HepG2 (cell line): ENCODE measurements around the gene MAP6D1. TPM values are rescaled to one million over a fixed set of nuclear protein-coding genes. Genes with fewer than 3 reads are reported as not detected.
A peak's percentile ranks its signal among the peaks of the same experiment; 100 is the strongest.

Experiments
- ATAC-seq: fragments of 200-7000 bp; cut with Tn5 transposase; 3 replicates; pipeline ENCODE4 v1.9.1; 2020; ENCODE audit warnings: mild to moderate bottlenecking, moderate library complexity
- BruUV-seq: library from RNA; stranded (reverse); fragments of 400-500 nt; replicated peaks from 2 replicates; lab custom pipeline; 2021; lab: Mats Ljungman, UMichigan
- CTCF ChIA-PET: fragments of 300-600 bp; formaldehyde crosslinking; extraction: SDS; loops from one replicate; lab custom pipeline; 2021; ENCODE audit warnings: low total read pairs, inconsistent platforms, low intra/inter-chr PET ratio; lab: Yijun Ruan, JAX
- POLR2A ChIA-PET: fragments of 350-600 bp; sonication (Branson Sonifier 250); formaldehyde crosslinking; loops from one replicate; lab custom pipeline; 2020; ENCODE audit warnings: antibody characterized with exemption, inconsistent platforms; lab: Yijun Ruan, JAX
- DNase-seq: peaks from one replicate; pipeline ENCODE4 v3.0.0-alpha.2; 2015; ENCODE audit warnings: low spot score
- FAIRE-seq: peaks from 3 replicates; lab custom pipeline; 2011; peaks lifted over from hg19 to GRCh38; lab: Jason Lieb, UNC
- H2AFZ ChIP-seq: one replicate; pipeline ENCODE4 v1.6.1; 2011; ENCODE audit warnings: low read length, inconsistent platforms
- H3K27ac ChIP-seq: fragments of 300-600 bp; 3 replicates; pipeline ENCODE4 v1.8.0; 2011; ENCODE audit warnings: mixed run types, mild to moderate bottlenecking, mixed read lengths, low read length, inconsistent platforms; ENCODE audit not compliant: insufficient read depth; ENCODE audit errors: extremely low read length
- H3K27me3 ChIP-seq, 2 experiments: fragments of 200-600 bp in 1 of 2; 2 replicates in 1 of 2; 3 replicates in 1 of 2; pipeline versions ENCODE4 v1.6.0 to v1.8.0; 2011; ENCODE audit warnings: low read length in 2 of 2, mild to moderate bottlenecking in 2 of 2, moderate library complexity in 2 of 2, inconsistent platforms in 1 of 2; ENCODE audit not compliant: insufficient read depth in 2 of 2, control insufficient read depth in 1 of 2
- H3K36me3 ChIP-seq, 2 experiments: fragments of 200-600 bp in 1 of 2; replicated peaks in 1 of 2; 2 replicates in 1 of 2; 3 replicates in 1 of 2; pipeline versions ENCODE4 v1.5.1 to v1.8.0; 2011; ENCODE audit warnings: low read length in 2 of 2, inconsistent platforms in 1 of 2; ENCODE audit not compliant: insufficient read depth in 2 of 2, control insufficient read depth in 1 of 2
- H3K4me1 ChIP-seq: 2 replicates; pipeline ENCODE4 v1.5.1; 2012; ENCODE audit warnings: low read length, inconsistent platforms; ENCODE audit not compliant: insufficient read depth
- H3K4me2 ChIP-seq: 2 replicates; pipeline ENCODE4 v1.6.0; 2011; ENCODE audit warnings: low read depth, low read length, inconsistent platforms
- H3K4me3 ChIP-seq, 3 experiments: fragments of 200-600 bp in 1 of 3; sonication (generic), shearing (Covaris generic) in 1 of 3; replicated peaks in 1 of 3; 2 replicates each; pipeline ENCODE4 v1.5.1; 2011 to 2016; ENCODE audit warnings: low read length in 3 of 3, inconsistent platforms in 2 of 3, low read depth in 2 of 3, mild to moderate bottlenecking in 2 of 3, control low read depth in 1 of 3, mixed read lengths in 1 of 3; ENCODE audit not compliant: insufficient read depth in 1 of 3
- H3K79me2 ChIP-seq: one replicate; pipeline ENCODE4 v1.6.1; 2011; ENCODE audit warnings: low read length, inconsistent platforms; ENCODE audit not compliant: insufficient read depth
- H3K9ac ChIP-seq: 2 replicates; pipeline ENCODE4 v1.6.0; 2011; ENCODE audit warnings: mild to moderate bottlenecking, low read depth, low read length, inconsistent platforms; ENCODE audit not compliant: insufficient read depth
- H3K9me3 ChIP-seq: 2 replicates; pipeline ENCODE4 v1.5.1; 2012; ENCODE audit warnings: mild to moderate bottlenecking, low read length
- H4K20me1 ChIP-seq: 2 replicates; pipeline ENCODE4 v1.6.0; 2011; ENCODE audit warnings: inconsistent platforms, mild to moderate bottlenecking, low read length, moderate library complexity; ENCODE audit not compliant: insufficient read depth
- FOXC1 ChIP-seq: sonication (generic); formaldehyde crosslinking; IDR thresholded peaks from 2 replicates; pipeline ENCODE4 v1.8.0; 2022; ENCODE audit warnings: mild to moderate bottlenecking, missing genetic modification reagents, borderline replicate concordance
- FOXJ3 ChIP-seq: sonication (generic); formaldehyde crosslinking; IDR thresholded peaks from 2 replicates; pipeline ENCODE4 v1.4.0; 2020; ENCODE audit warnings: missing genetic modification reagents, mild to moderate bottlenecking, borderline replicate concordance
- SMARCC2 ChIP-seq: fragments of 450-650 bp; IDR thresholded peaks from 2 replicates; pipeline ENCODE4 v1.6.1; 2017; ENCODE audit warnings: antibody characterized with exemption, mild to moderate bottlenecking
- SP140L ChIP-seq: sonication (generic); formaldehyde crosslinking; IDR thresholded peaks from 2 replicates; pipeline ENCODE4 v1.4.0; 2020; ENCODE audit warnings: missing genetic modification reagents, borderline replicate concordance
- TEAD3 ChIP-seq: optimal IDR thresholded peaks from 2 replicates; pipeline ENCODE3; 2016; ENCODE audit warnings: borderline replicate concordance
- ZBTB42 ChIP-seq: sonication (generic); formaldehyde crosslinking; IDR thresholded peaks from 2 replicates; pipeline ENCODE4 v1.5.0; 2020; ENCODE audit warnings: mild to moderate bottlenecking, missing genetic modification reagents
- ZBTB7A ChIP-seq: sonication (generic); formaldehyde crosslinking; IDR thresholded peaks from 2 replicates; pipeline ENCODE4 v1.8.0; 2022; ENCODE audit warnings: mild to moderate bottlenecking, missing genetic modification reagents
- ZNF253 ChIP-seq: sonication (generic); formaldehyde crosslinking; IDR thresholded peaks from 2 replicates; pipeline ENCODE4 v1.8.0; 2022; ENCODE audit warnings: mild to moderate bottlenecking, missing genetic modification reagents, borderline replicate concordance
- ZNF343 ChIP-seq: sonication (generic); formaldehyde crosslinking; IDR thresholded peaks from 2 replicates; pipeline ENCODE4 v1.4.0; 2020; ENCODE audit warnings: mild to moderate bottlenecking, missing genetic modification reagents
- ZNF816 ChIP-seq: sonication (generic); formaldehyde crosslinking; IDR thresholded peaks from 2 replicates; pipeline ENCODE4 v1.8.0; 2022; ENCODE audit warnings: missing genetic modification reagents, mild to moderate bottlenecking, borderline replicate concordance
- WGBS: methylation state at CpG from one replicate; pipeline ENCODE4 v1.1.6; 2017; ENCODE audit warnings: low lambda C conversion rate; 5-methylcytosine and 5-hydroxymethylcytosine counted together
- in situ Hi-C: cut with HindIII; loops from 2 replicates; pipeline ENCODE4 v1.10.0; 2017; ENCODE audit warnings: low pct_unique_long_range_greater_than_20kb; ENCODE audit not compliant: extremely low pct_ligation_motif_present
- intact Hi-C: fragments of 100-400 bp; cut with micrococcal nuclease; formaldehyde crosslinking; loops from one replicate; pipeline ENCODE4 v1.10.0; 2022; ENCODE audit not compliant: unreplicated experiment
- polyA plus RNA-seq, 8 experiments: library from polyadenylated mRNA; depleted of rRNA in 3 of 8; stranded (reverse) in 7 of 8; unstranded in 1 of 8; fragments of >200 nt; fragmentation: Illumina TruSeq in 4 of 8; extraction: Trizol in 4 of 8; gene quantifications; 2 replicates each; pipeline versions ENCODE4 v1.2.1 to v1.2.3, GENCODE V29; 2011 to 2016; ENCODE audit warnings: low read depth in 4 of 8, missing spikeins in 1 of 8, mixed read lengths in 1 of 8; ENCODE audit not compliant: insufficient read depth in 1 of 8
- total RNA-seq, 5 experiments: library from RNA; depleted of rRNA; stranded (reverse); fragments of >200 nt; fragmentation: Illumina TruSeq; extraction: Trizol; gene quantifications; 2 replicates each; pipeline ENCODE4 v1.2.3, GENCODE V29; 2016; ENCODE audit warnings: low read depth in 1 of 5
- TF ChIP-seq, protein P1 (sequence below): sonication (generic); formaldehyde crosslinking; IDR thresholded peaks from 2 replicates; pipeline ENCODE4 v1.5.0; 2020; ENCODE audit warnings: missing genetic modification reagents
- TF ChIP-seq, protein P2 (sequence below): sonication (generic); formaldehyde crosslinking; IDR thresholded peaks from 2 replicates; pipeline ENCODE4 v1.8.1; 2023; ENCODE audit warnings: mild to moderate bottlenecking, missing genetic modification reagents
- TF ChIP-seq, protein P3 (sequence below): sonication (generic); formaldehyde crosslinking; IDR thresholded peaks from 2 replicates; pipeline ENCODE4 v1.4.0; 2020; ENCODE audit warnings: mild to moderate bottlenecking, missing genetic modification reagents
- TF ChIP-seq, protein P4 (sequence below): IDR thresholded peaks from 2 replicates; pipeline ENCODE4 v1.6.1; 2012; ENCODE audit warnings: inconsistent platforms
- TF ChIP-seq, protein P5 (sequence below): sonication (generic); formaldehyde crosslinking; IDR thresholded peaks from 2 replicates; pipeline ENCODE4 v1.8.0; 2022; ENCODE audit warnings: mild to moderate bottlenecking, missing genetic modification reagents
- TF ChIP-seq, protein P6 (sequence below): sonication (generic); formaldehyde crosslinking; IDR thresholded peaks from 2 replicates; pipeline ENCODE4 v1.5.0; 2020; ENCODE audit warnings: missing genetic modification reagents

The MAP6D1 gene
- total and polyA plus RNA-seq, 2 of the 13 experiments (the other 11 are each of a cell fraction or from before 2014, with no cell fraction given), result 0.12 to 0.62 TPM

DNA sequence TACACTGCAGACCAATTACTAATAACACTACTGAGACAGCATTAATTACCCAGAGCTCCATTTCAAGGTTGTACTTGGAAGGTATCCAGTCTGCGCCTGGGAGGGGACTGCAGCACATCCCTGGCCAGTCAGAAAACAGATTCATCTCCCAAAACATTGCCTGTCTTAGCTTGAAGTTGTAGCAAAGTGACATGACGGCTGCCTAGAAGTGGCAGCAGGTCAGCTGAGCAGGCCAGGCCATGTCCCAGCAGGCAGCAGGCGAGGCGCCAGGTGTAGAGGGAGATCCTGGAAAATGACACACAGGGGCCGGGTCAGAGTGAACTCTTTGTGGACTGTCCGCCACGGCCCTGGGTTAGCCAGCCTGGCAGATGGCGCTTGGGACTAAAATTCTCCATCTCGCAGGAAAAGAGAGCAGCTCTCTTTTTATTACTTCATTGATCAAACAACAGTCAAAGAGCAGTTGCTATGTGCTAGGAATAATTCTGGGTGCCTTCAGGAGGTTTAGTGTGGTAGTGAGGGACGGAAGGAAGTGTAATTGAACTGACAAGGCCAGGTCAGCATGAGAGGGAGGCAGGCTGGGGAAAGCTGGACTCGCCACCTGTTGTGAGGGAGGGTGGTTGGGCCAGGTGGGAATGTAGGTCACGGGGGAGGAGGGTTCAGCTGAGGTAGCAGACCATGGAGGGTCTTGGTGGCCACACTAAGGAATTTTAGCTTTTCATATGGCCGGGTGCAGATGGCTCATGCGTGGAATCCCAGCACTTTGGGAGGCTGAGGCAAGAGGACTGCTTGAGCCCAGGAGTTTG lies 1.3 kb upstream of the MAP6D1 start:
- Histone ChIP-seq H3K79me2 (no peaks in the 10 kb centered on the region), H3K27ac (no peak overlapping the region), H3K4me1 (no peaks in the 10 kb centered on the region), H3K27me3 (no peaks in the 10 kb centered on the region), H3K36me3 (peaks cover 14 to 30% of the 10 kb centered on the region in 2 experiments; a peak in 4 of 5 replicates), H4K20me1 (no peaks in the 10 kb centered on the region), H3K9me3 (no peaks in the 10 kb centered on the region), H3K4me3 (no peak overlapping the region), H3K9ac (no peak overlapping the region), H3K4me2 (no peak overlapping the region), H2AFZ (no peak overlapping the region)
- intact Hi-C loops, result no loop called here
- no peak for DNase-seq
- 93% methylated on average over 13 of the region's 14 CpGs for WGBS
- ChIA-PET CTCF (no interaction called here), POLR2A (no interaction called here)
- FAIRE-seq, result no peak
- BruUV-seq, result no TSS peak
- in situ Hi-C loops, result no loop called here
- peak; percentile 29 for ATAC-seq
- TF ChIP-seq ZNF816 (no peak), ZBTB42 (CRISPR knock-in tag) (no peak), SMARCC2 (no peak), ZNF253 (no peak), FOXC1 (CRISPR knock-in tag) (no peak), FOXJ3 (CRISPR knock-in tag) (no peak), ZBTB7A (CRISPR knock-in tag) (no peak), TEAD3 (CRISPR knock-in tag) (no peak), ZNF343 (CRISPR knock-in tag) (no peak), SP140L (CRISPR knock-in tag) (no peak)
- TF ChIP-seq, protein P1, sequence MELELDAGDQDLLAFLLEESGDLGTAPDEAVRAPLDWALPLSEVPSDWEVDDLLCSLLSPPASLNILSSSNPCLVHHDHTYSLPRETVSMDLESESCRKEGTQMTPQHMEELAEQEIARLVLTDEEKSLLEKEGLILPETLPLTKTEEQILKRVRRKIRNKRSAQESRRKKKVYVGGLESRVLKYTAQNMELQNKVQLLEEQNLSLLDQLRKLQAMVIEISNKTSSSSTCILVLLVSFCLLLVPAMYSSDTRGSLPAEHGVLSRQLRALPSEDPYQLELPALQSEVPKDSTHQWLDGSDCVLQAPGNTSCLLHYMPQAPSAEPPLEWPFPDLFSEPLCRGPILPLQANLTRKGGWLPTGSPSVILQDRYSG (CRISPR knock-in tag), result no peak
- TF ChIP-seq, protein P2, sequence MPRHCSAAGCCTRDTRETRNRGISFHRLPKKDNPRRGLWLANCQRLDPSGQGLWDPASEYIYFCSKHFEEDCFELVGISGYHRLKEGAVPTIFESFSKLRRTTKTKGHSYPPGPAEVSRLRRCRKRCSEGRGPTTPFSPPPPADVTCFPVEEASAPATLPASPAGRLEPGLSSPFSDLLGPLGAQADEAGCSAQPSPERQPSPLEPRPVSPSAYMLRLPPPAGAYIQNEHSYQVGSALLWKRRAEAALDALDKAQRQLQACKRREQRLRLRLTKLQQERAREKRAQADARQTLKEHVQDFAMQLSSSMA (CRISPR knock-in tag), result no peak
- TF ChIP-seq, protein P3, sequence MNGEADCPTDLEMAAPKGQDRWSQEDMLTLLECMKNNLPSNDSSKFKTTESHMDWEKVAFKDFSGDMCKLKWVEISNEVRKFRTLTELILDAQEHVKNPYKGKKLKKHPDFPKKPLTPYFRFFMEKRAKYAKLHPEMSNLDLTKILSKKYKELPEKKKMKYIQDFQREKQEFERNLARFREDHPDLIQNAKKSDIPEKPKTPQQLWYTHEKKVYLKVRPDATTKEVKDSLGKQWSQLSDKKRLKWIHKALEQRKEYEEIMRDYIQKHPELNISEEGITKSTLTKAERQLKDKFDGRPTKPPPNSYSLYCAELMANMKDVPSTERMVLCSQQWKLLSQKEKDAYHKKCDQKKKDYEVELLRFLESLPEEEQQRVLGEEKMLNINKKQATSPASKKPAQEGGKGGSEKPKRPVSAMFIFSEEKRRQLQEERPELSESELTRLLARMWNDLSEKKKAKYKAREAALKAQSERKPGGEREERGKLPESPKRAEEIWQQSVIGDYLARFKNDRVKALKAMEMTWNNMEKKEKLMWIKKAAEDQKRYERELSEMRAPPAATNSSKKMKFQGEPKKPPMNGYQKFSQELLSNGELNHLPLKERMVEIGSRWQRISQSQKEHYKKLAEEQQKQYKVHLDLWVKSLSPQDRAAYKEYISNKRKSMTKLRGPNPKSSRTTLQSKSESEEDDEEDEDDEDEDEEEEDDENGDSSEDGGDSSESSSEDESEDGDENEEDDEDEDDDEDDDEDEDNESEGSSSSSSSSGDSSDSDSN (CRISPR knock-in tag), result no peak
- TF ChIP-seq, protein P4, sequence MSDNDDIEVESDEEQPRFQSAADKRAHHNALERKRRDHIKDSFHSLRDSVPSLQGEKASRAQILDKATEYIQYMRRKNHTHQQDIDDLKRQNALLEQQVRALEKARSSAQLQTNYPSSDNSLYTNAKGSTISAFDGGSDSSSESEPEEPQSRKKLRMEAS, result no peak
- TF ChIP-seq, protein P5, sequence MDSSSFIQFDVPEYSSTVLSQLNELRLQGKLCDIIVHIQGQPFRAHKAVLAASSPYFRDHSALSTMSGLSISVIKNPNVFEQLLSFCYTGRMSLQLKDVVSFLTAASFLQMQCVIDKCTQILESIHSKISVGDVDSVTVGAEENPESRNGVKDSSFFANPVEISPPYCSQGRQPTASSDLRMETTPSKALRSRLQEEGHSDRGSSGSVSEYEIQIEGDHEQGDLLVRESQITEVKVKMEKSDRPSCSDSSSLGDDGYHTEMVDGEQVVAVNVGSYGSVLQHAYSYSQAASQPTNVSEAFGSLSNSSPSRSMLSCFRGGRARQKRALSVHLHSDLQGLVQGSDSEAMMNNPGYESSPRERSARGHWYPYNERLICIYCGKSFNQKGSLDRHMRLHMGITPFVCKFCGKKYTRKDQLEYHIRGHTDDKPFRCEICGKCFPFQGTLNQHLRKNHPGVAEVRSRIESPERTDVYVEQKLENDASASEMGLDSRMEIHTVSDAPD, result no peak
- TF ChIP-seq, protein P6, sequence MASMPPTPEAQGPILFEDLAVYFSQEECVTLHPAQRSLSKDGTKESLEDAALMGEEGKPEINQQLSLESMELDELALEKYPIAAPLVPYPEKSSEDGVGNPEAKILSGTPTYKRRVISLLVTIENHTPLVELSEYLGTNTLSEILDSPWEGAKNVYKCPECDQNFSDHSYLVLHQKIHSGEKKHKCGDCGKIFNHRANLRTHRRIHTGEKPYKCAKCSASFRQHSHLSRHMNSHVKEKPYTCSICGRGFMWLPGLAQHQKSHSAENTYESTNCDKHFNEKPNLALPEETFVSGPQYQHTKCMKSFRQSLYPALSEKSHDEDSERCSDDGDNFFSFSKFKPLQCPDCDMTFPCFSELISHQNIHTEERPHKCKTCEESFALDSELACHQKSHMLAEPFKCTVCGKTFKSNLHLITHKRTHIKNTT (CRISPR knock-in tag), result no peak
